Right lung (tissue), 5 donors: Measurements from ENCODE around the gene WWOX. TPM values are rescaled to one million over a fixed set of nuclear protein-coding genes. Genes with fewer than 3 reads are reported as not detected.

Experiments
- DNase-seq, 2 donors: peaks; one replicate each; pipeline ENCODE4 v3.0.0-alpha.2; 2013
- polyA plus RNA-seq, 5 donors: library from polyadenylated mRNA; unstranded; fragments of 120-200 nt; gene quantifications; one replicate each; pipeline versions ENCODE4 v1.2.1 to v1.2.3, GENCODE V29; 2013; ENCODE audit warnings: inconsistent platforms in 1 of 5, low replicate concordance in 1 of 5; ENCODE audit not compliant: insufficient read length in 5 of 5, insufficient read depth in 1 of 5

The WWOX gene
- polyA plus RNA-seq, 5 donors: 29.3 to 41.5 (median 32.3) TPM

DNA sequence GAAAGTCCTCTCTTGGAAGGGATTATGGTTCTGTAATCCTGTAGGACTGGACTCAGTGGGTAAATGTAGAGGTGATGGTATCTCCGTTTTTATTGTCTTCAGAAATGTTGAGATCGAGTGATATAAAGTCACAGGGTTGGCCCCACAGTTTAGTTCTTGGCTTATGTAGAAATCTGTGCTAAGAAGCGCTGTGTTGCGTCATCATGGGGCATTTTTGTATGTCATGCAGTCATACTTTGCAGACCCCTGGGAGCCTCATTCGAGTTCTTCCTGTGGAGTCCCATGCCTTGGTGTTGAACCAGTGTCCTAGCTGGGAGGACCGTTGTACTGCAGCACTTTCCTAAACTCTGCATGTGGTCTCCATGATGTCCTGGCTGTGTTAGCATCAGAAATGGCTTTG lies 881.4 kb downstream of the WWOX start:
- no peak for DNase-seq

DNA sequence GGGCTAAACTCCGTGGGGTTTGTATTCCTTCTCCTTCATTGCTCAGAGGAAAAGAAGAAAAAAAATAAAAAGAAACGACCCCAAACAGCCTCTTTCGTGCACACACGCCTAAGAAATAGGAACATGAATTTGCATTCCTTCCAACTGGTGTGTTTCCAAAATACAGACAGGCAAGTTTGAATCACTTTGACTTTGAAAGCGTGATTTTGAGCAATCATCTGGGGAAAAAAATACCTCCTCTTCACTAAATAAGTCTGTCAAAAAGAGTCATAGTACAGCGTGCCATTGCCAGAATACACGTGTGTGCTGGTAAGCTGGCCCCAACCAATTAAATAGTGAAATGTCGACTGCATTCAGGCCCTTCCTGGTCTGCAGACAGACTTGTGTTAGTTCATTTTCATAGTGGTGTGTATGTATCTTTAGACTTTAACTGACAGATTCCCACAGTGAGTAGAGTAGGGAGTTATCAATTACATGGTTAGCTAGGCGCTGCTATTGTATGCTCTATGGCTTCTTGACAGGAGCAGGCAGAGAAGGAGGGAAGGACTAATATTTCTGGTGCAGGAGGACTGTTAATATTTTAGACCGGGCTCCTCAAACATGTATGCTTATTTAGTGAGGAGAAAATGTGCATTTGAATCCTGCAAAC lies 882.8 kb downstream of the WWOX start:
- peak in 1 of 2 donors; percentile 40 for DNase-seq

DNA sequence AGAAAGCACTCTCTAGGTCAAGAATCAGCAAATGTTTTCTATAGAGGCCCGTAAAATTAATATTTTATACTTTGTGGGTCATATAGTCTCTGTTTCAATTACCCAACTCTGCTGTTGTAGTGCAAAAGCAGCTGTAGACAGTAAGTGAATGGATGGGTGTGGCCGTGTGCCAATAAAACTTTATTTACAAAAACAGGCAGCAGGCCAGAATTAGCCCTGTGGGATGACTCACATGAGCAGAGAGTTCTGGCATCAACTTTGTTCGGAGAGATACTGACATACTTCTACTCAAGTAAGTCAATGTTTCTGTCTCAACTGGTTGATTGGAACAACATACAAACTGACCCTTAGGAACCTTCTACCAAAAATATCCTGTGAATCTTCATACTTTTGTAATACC lies 884.9 kb downstream of the WWOX start:
- no peak for DNase-seq

DNA sequence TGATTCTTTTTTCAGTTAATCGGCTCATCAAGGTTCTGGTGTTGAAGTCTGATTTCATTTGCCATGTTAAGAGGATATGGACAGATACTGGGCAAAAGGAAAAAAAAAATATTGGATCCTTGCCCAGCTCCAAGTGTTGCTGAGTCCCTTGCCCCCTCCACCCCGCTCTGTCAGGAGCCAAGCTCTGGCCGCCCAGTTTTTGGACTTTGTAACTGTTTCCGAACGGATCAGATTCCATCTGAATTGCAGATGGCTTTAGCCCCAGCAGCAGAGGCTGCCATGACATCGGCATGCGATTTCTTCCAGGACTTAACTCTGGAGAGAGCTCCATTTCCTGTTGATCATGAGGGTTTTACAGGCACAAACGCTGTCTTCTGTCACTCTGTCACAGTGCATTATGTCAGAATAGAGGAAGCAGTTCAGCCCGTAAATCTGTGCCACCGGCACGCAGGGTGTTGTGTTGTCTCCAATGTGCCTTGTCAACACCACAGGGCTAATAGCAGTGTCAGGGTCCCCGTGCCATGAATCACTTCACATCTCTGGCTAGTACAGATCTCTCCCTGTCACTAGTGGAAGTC lies 885.5 kb downstream of the WWOX start:
- peak in 1 of 2 donors; percentile 36 for DNase-seq

DNA sequence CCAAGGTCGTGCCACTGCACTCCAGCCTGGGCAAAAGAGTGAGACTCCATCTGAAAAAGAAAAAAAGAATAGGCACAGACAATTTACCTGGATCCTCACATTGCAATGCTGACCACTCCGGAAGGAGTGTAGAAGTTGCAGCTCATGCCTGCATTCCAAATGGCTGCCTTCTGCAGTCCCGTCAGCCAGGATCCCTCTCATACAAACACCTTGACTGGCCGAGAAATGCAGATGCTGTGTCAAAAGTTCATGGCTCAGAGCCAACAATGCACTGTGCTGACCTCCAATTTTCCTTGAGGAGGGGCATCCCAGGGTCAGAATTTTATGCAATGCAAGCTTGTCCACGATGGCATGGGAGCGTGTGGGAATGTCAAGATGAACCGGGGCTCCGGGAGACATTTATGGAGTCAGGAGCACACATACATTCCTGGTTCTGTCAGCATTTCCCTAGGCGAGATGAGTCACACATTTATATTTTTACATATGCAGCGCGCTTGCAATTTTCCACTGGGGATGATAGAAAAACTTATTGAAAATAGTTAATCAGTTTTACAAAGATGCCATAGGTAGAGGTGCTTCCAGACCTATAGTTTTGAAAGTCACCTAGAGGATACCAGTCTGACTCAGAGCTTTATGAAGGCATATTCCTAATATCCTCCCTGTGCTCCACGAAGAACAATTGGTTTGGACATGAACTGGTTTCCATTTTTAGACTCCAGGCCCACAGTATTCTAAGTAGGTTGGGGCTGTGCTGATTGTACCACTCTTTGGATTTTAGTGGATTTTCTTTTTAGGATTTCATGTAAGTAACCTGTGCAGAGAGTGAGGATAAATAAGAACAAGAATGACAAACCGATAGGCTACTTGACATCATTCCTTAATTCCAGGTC lies 886.5 kb downstream of the WWOX start:
- no peak for DNase-seq

DNA sequence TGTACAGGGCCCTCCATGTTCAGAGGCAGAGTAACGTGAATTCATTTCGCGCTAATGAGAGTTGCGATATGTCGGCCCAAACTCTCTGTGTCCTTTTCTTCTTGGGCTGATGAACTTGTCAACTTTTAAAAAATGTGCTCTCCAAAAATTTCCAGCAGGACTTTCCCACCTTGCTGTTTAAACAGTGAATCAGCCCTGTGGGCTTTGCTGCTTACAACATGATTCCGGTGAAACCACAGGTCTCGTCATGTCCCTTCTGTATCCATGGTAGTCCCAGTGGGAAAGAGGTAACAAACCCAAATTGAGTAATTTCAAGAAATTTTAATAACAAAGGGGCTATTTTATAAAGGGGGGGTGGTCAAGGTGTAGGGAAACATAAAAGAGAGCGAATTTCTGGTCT lies 888.2 kb downstream of the WWOX start:
- DNase-seq: no peak

DNA sequence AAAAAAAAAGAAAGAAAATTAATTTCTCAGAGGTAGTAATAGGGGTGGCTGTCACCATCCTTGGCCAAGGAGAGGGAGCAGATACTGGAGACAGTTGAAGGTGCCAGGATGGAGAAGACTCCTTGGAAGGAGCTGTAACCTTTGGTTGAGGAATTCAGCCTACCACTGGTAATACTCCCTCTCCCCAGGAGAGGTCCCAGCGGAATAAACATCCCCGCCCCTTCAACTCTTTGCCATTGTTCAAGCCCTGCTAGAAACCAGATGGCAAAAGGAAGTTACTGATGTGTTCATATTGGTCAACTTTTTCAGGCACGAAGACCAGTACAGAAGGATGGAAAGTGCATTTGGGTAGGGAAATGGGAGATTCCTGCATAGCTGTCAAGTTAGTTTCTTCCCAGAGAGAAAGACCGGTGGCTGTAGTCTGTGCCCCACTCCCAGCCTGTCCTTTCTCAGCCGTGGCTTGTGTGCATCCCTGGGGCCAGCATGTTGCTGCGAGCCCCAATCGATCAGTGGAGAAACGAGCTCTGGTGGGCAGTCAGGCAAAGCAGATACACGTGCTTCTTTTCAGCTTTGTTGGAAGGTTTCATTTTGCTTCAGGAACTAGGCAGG lies 889.0 kb downstream of the WWOX start:
- no peak for DNase-seq

DNA sequence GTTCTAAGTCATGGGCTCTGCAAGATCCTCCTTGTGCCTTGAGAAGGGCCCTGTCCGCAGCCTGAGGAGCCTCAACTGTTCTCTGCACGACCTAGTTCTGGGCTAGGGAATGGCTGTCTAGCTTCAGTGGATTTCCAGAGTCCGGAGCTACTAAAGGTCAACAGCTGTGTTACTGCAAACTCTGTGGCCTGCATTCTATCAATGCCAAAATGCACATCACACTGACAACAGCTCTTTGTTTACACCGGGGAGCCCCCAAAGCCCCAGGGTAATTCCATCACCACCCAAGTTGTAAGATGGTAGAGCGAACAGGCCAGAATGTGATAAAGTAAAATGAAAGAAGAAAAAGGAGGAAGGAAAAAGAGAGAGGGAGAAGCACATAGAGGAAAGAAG lies 890.9 kb downstream of the WWOX start:
- DNase-seq: no peak

DNA sequence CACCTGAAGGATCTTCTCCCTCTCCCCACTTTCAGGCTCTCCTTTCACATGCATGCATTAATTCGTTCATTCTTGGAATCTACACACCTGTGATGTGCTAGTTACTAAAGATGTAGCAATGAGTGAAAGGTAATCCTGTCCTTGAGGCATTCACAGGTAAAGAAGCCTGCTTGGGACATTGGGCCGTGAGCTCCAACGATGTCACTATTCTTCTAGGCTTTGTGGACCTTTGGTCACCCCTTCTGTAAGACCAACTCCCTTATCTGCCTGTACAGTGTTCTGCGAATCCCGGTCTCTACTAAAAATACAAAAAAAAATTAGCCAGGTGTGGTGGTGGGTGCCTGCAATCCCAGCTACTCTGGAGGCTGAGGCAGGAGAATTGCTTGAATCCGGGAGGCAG lies 892.5 kb downstream of the WWOX start:
- DNase-seq: no peak

DNA sequence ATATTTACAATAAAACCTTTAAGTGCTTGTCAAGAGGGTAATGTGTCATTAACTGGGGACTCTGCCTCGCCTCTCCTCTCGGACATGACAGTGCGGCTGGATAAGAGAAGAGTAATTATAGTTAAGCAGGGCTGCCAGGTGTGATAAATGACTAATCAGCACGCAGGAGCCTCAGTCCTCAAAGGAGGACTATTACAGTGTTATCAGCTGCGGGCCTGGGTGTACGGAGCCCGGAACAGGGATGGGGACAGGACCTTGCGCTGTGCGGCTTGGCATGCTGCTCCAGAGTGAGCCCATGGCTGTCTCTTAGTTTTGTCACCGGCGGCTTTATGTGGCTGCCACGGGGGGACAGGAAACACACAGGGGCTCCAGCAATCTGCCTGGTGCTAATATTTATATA lies 893.9 kb downstream of the WWOX start:
- DNase-seq: no peak

DNA sequence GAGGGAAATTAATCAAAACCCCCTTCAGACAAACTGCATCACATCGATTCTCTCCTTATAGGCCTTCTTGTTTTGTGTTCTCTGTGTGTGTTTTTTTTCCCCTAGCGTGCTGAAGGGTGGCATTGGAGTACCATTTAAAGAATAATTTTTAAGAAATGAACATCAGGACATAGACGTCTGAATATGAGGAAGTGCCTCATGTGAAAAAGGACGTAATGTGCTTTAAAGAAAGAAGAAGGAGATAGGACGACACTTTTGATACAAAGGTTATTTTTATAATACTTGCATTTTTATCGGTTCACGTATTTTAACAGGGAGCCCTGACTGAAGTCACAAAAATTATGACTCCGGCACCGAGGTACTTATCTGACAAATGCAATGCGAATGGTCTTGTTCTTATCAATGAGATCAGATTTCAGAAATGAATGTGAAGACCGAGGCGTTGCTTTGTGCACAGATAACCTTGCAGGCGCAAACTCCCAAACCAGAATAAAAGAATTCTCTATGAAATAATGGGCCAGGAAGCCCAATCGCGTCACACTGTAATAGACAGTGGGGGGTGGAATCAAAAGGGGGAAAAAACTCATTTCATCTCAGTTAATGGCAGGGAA lies 894.8 kb downstream of the WWOX start:
- no peak for DNase-seq

DNA sequence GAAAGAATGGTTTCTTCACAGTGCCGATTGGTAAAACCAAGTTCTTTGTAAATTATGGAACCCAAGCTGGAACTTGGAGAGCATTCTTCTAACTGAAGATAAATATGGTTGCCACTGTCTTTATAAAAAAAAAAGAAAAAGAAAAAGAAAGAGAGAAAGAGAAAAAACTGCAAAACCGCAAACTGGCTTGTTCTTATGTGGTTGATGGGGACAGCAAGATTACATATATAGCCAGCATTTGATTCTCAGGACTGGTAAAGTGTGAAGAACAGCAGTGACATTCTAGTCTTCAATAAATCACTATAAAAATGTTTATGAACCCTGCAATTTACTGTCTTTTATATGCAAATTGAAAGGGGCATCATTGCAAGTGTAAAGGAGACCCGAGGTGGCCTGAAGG lies 896.0 kb downstream of the WWOX start:
- no peak for DNase-seq

DNA sequence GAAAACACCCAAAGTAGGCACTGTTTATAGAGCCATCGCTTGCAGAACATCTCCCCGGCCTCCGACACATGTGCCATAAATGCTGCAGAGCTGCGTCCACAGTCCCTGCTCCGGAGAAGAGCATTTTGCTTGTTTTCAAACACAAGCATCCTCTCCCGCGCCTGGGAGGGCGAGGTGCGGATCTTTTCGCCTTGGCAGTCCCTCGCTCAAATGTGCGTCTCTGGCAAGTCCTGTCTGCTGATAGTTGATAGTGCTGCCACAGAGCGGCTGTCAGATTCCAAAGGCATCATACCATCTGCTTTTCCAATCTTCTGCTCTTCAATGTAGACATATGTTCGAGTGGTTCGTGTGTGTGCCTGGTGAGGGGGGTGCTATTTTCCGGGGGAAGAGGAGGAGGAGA lies 897.3 kb downstream of the WWOX start:
- no peak for DNase-seq

DNA sequence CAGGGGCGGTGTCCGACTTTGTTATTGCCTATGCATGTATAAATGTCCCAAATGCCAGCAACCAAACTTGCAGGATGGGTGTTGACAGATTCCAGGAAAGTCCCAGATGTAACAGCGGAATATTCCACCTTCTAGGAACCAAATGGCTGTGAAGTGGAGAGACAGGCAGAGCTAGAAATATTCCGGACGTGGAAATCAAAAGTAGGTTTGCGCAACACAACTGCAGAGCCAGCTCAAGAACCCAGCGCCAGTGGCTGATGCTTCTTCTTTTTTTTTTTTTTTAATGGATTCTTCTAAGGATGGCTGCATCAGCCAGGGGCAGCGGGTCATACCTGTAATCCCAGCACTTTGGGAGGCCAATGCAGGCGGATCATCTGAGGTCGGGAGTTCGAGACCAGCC lies 899.4 kb downstream of the WWOX start:
- no peak for DNase-seq

DNA sequence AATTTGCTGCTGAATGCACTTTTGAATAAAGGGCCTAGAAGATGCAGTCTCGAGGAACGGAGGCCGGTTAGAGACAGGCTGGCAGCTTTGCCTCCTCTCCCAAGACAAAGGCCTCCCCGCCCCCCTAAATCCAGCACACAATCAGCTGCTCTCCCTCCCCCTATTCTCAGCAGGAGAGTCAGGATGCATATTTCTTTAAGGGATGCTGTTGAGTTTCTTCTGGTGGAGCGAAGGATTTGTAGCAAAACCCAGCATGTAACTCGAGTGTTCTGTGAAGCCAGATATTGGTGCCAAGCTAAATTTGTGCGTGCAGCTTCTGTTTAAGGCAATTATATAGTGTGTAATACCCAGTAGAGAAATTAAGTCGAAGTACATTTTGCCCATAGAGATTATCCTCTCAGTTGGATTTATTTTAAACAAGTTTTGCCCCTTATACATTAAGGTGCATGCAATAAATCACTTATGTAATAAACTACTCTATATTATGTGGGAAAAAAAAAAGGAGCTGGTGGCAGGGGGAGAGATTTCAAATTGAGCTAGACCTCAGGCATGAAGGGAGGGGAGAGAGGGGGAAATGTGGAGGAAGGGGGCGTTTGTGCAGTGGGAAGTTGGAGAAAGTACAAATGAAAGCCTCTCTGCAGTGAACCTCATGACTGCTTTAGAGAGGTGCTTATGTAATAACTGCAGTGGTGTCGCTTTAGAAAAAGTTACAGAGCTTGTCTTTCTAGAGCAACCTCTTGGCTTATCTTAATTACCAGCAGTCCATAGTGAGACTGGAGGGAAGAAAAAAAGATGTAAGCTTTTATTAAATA lies 901.9 kb downstream of the WWOX start:
- DNase-seq: peak in 1 of 2 donors; percentile 27

DNA sequence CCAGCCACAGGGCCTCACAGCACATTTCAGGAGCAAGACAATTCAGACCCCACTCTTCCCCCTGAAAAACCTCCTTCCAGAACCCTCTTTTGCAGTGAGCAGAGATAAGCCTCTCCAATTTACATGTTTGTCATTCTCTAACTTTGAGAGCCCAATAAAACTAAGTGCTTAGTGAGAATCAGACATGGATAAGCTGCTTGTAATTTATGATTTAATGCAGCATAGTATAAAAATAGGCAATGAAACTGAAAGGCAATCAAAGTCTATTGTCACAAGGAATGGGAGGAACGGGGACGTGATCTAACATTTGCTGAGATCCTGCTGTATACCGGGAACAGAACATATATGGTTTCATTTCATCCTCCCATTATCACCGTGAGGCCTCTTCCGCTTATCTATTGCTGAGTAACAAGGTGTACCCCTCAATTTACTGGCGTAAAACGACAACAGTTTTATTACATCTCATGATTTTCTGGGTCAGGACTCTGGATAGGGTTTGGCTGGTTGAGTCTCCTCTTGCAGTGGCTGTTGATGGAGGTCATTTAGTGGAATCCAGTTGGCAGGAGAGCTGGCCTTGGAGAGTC lies 903.7 kb downstream of the WWOX start:
- DNase-seq: no peak

DNA sequence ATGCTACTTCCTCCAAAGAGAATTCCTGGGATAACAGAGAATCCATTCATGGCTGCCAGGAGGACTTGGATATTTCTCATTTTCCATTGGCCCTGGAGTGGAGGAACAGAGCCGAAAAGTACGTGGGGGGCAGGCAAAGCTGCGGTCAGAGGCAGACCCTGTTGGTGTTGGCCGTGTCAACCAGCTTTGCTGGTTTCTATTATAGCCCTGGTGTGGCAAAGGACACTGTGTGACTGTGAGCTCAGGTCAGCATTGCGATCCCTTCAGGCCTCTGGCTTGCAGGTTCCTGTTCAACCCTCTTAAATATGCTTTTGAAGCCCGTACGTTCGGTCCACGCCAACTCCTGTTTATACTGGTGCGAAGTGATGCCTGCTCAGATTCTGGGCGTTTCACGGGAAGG lies 904.9 kb downstream of the WWOX start:
- no peak for DNase-seq

DNA sequence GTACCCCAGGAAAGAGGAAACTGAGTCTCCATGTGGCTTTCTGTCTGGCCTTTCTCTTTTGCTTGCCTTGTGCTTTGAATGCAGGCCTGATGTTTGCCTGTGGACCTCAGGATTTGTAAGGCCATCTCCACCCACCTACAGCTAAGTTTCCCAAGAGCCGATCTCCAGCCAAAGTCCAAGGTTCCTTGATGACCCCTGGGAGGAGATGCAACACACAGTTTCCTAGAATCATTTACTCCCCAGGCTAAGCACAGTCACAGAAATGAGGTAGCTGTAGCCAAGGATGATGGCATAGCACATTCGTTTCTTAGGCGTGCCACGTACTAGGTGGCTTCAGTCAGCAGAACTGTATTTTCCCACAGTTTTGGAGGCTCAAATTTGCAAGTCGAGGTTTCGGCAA lies 905.6 kb downstream of the WWOX start:
- DNase-seq: no peak

DNA sequence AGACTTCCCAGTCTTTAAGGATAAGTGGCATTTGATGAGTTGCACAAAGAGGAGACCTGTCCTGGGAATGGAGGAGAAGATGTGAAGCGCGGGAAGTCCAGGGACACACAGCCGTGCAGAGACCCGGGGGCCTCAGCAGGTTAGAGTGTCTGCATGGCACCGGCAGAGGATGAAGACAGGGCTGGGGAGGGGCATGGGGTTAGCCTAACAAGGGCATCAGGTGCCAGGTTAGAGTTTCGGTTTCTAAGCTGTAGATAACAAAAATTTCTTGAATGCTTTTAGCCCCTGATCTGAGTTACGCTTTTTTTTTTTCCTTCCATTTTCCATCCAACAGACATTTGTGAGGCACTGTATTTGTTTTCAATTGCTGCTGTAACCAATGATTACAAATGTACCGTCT lies 906.8 kb downstream of the WWOX start:
- DNase-seq: no peak

DNA sequence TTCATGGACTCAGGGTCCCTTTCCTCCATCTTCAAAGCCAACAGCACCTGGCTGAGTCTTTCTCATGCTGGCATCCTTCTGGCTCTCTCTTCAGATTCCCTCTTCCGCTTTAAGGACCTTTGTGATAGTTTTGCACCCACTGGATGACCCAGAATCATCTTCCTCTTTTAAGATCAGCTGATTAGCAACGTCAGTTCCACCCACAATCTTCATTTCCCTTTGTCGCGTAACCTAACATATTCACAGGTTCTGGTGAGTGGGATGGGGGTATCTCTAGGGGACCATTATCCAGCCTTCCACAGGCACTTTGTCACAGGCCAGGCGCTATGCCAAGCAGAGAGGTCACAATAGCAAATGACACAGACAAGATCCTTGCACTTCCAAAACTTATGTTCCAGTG lies 907.3 kb downstream of the WWOX start:
- no peak for DNase-seq

DNA sequence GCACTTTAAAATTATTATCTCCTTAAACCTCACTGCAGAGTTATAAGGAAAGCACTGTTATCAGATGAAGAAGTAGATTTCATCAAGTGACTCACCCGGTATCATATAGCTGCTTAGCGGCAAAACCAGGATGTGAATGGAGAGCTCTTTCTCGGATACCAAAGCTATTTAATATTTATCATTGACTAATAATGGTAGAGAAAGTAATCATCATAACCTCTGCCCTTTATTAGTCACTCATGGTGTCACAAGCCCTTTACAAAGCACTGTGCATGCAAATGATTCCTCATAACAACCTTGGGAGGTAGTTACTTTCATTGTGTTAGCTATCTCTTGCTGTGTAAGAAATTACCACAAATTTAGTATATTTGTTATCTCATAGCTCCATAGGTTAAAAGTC lies 908.2 kb downstream of the WWOX start:
- DNase-seq: no peak
